Measurements from ENCODE around the gene NPAS2. TPM values are rescaled to one million over a fixed set of nuclear protein-coding genes. Genes with fewer than 3 reads are reported as not detected.

Gene NPAS2
- total RNA-seq, 1 donor from 2014 or later: 11.7 TPM

DNA sequence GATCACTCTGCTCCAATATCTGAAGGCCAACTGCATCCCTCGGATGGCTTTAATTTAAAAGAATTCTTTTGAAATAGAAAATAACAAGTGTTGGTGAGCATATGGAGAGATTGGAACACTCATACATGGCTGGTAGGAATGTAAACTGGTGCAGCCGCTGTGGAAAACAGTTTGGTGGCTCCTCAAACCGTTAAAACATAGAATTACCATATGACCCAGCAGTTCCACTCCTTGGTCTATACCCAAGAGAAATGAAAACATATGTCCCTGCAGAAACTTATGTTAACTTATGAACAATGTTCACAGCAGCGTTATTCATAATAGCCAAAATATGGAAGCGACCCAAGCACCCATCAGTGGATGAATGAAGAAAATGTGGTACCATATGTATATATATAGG is 60.1 kb downstream of the NPAS2 start:
- no peak for DNase-seq (ENCODE audit: low read depth in 2 of 2)

DNA sequence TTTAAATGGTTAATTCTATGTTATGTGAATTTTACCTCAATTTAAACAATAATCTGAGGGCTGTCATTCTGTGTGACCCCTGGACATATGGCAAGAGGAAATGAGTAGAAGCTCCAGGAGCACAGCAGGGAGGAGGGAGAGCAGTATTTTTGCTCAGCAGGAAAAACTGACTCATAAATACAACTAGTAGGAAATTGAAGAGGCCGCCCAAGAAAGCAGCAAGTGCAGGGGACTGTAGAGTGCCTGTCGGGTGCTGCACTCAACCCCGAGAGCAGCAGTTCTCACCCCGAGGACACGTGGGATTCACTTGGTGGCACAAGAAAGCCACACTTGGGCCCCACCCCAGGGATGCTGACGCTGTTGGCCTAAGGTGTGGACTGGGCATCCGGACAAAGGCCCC is 60.8 kb downstream of the NPAS2 start:
- DNase-seq (ENCODE audit: low read depth in 2 of 2): peak; percentile 54 to 88

DNA sequence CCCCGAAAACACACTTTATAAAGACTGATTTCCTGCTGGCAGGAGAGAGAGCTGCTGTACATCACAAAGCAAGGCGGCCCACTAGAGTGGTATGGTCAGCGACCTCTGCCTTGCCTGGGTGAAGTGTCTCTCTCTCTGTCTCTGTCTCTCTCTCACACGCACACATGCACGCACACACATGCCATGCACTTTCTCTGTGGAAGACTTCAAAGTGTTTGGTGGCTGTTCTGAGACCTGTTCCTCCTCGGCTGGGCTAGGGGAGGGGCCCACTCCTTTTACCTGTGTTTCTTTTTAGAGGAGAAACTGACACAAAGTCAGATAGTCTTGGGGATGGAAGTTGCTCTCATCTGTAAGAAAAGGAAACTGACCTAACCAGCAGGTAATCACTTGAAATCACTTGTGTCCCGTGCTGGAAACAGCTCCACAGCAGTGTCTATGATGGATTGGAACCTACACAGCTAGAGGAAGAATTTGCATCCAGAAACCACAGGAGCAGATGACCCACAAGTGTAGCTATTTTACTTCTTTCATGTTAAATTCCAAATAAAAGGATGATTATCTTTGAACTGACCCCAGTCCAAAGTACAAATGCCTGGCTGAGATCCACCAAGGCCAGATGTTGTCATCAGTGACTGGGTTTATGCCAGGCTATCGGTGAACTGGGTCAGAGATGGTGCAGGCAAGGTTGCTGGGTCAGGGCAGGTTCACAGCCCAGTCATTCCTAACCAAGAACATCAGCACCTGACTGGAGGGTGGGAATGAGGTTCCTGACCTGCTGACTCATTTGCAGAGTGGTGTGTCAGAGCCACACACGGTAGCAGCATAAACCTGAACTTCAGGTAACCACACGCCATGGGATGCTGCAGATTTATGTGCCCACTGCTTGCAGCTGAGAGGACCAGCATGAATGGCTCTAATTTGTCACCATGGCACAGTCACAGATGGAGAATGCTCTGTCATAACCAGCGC is 63.0 kb downstream of the NPAS2 start:
- peak in 1 of 2 donors; percentile 66 for DNase-seq (ENCODE audit: low read depth in 2 of 2)

DNA sequence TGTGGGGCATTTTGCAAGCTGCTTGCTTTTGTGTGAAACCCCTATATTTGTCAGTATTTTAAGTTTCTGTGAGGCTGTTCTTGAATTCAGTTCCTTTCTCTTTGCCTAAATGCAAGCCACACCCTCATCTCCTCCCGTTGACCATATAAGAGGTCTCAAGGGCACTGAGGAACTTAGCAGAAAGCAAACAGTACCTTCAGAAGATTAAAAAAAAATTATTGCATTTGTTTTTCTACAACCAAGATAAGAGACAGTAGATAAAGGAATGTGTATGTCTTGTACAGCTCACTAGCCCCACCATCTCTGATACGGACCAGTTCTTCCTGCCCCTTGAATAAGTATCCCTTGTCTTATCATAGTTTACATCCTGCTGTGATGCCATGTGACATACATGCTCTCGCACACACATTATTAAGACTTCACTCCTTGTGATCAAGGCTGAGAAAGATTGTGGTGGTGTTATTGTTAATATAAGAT is 64.2 kb downstream of the NPAS2 start:
- no peak for DNase-seq (ENCODE audit: low read depth in 2 of 2)

DNA sequence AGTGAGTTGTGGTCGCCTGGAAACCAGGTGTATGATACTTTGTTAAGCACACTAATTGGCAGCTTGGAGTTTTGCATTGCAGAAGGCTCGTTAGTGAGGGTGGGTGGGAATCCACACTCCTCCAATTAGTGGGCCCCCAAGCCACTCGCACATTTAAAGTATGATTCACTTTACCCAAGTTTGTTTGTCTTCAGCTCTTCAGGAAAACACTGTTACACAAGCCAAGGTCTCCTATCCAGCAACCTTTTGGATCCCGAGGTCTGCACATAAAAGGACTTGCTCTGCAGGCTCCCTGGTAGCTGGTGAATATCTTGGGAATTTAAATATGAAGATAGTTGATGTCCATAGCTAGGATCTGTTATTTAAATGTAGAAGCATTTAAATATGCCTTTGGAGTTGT is 66.1 kb downstream of the NPAS2 start:
- DNase-seq (ENCODE audit: low read depth in 2 of 2): peak in 1 of 2 donors; percentile 46

DNA sequence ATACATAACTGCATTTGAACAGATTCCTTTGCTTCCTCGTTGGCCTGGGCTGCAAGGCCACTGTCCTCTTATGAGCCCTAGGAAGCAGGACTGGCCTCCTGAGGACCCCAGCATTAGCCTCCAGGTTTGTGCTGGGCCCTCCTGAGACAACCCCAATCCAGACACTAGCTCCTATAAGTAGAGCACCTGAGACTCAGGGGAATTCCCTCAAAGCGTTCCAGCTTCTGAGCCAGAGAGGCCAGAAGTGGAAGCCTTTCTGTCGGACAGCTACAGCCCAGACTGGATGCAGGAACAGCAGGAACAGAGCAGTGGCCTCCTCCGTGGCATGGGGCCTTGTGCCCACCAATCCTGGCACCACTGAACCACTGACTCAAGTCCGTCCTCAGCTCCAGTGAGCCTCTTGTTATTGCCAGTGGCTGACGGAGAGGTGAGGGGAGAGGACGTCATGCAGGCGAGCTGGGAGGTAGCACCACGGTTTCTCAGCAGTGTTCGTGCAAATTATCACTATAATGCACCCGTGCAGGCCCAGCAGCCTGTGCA is 67.2 kb downstream of the NPAS2 start:
- DNase-seq (ENCODE audit: low read depth in 2 of 2): no peak

DNA sequence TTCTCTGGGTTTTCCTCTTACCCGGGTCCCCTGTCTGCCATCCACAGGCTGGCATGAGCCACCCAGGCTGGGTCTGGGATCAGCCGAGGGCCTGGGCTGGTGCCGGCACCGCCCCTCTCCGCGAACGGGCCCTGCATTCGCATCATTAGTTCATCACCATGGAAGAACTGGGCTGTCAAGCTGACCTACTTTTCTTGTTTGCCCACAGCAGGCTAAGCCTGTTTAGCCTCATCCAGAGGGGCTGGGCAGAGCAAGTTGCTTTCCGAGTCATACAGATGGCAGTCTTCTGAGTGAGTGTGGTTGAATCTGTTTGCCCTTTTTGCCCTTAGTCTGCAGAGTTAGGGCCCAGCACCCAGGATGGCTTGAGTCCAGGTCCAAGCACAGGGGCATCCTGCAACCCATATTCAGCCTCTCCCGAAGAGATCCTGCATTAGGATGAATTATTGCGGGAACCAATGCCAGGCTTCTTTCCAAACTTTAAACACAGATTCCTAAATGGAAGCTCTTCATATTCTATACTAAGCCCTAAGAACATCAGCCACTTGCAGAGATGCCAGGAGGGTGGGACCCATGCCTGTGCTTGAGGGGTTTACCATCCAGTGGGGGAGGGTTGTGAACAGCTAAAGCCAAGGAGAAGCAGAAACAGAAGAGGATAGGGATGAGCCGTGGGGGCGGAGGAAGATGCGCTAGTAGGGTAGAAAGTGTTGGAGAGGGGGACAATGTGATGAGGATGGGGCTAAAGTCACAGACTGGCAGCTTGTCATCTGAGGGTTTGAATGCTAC is 68.0 kb downstream of the NPAS2 start:
- no peak for DNase-seq (ENCODE audit: low read depth in 2 of 2)

DNA sequence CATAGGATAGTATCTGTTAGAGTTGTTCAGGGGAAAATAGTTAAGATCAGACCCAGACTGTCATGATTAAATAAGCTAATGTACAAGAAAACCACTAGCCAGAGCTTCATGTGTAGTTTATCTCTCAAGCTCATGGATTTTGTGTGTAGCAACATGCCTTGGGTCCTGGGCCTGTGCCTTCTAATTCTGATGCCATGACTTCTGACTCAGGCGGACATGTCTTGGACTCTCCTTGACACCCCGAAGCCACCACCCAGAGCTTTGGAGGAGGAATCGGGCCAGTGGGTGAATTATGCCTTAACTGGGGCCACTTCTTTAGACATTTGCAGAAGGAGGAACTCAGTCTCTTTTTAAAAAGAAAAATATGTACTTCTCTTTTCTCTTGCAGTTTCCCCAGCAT is 68.7 kb downstream of the NPAS2 start:
- DNase-seq (ENCODE audit: low read depth in 2 of 2): no peak

DNA sequence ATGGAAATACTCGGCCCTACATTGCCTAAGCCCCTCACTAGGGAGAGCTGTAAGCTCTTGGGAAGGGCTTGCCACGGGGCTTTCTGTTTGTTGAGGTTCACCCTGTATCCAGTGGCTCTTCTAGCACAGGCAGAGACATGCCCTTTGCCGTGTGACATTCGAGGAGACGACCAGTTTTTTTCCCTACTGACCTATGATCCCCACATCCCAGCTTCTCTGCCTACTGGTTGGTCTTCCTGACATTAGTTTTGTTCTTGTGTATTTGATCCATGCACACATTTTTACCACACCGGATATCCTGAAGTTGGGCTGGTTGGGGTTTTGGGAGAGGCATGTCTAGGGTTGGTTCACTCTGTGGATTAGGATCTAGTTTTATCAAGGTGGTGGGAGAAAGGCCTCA is 69.3 kb downstream of the NPAS2 start:
- no peak for DNase-seq (ENCODE audit: low read depth in 2 of 2)

DNA sequence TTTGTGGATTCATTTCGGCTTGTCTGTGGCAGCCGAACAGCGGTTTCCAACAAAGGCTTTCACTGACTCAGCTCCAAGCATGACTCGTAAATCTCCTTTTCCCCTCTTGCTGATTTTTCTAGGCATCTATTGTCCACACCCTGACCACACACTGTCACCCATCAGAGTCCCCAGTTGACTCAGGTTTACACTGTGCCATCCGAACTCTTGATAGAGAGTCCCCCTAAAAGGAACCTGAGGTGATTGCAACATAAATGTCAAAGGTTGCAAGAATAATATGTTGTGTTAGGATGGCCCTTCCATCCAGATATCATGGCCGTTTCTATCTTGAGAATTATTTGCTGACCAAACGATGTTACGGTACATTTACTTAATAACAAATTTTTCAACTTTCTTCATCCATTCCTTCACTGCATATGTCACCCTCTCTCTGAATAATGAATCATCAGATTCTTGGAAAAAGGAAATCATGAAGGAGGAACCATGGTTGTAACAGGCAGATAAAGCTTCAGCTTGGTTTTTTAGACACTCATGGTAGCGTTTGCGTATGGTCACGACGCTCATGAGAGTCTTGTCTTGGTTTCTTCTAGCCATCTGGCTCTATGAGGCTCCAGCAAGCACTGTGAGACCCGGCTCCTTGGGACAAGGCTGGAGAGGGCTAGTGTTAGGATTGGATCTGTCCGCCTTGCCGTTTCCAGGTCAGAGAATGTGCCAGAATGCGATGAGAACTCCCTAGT is 72.1 kb downstream of the NPAS2 start:
- DNase-seq (ENCODE audit: low read depth in 2 of 2): peak in 1 of 2 donors; percentile 58

DNA sequence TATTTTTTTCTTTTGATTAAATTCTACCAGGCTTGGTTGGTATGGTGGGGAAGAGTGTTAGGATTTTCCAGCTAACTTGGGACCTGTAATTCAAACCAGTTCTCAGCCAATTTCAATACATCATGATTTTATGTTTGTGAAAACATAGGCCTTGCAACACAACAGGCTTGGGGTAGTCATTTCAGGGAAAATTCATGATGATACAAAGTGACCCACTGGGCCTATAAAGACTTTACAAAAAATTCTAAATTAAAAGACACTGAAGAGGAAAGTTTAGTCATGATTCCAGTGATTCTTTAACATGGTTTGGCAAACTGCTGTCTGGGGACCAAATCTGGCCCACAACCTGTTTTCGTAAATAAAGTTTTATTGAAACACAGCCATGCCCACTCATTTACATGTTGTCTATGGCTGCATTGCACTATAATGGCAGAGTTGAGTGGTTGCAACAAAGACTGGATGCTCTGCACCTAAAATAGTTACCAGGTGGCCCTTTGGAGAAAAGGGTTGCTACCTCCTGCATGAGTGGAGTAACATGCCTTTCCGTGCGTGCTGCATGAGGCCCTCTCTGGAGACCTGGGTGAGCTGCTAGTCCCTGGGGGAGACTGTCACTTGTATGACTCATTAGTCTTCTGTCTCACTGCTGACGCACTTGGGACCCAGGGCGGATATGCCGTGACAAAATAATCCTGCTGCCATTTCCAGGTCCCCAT is 73.6 kb downstream of the NPAS2 start:
- peak; percentile 86 to 87 for DNase-seq (ENCODE audit: low read depth in 2 of 2)

DNA sequence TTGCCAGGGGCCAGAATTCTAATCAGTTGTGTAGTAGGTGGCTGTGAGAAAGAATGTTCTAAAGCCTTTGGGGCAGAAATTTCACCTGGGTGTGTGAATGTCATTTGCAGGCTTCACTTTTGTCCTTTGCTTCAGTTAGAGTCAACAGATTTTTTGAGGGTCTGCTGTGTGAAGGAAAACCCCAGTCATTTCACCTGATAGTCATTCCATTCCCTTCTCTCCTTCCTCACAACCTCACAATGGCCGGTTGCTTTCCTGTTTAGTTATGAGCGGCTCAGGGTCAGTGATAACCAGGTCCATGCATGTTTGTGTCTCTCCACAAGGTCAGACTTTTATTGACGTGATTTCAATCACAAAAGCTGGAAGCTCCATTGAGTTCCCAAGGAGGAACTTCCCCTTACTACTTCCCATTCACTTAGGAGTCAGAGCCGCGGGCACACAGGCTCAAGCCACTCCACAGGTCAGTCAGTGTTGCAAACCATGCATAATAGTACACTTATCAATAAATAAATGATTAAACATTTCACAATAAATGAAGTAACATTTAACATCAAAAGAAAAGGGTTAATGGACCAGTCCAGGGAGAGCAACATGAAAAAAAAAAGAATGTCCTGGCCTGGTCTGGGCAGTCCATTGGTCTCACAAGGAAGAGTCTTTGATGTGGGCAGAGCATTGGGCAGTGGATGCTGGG is 74.3 kb downstream of the NPAS2 start:
- peak; percentile 69 to 72 for DNase-seq (ENCODE audit: low read depth in 2 of 2)

DNA sequence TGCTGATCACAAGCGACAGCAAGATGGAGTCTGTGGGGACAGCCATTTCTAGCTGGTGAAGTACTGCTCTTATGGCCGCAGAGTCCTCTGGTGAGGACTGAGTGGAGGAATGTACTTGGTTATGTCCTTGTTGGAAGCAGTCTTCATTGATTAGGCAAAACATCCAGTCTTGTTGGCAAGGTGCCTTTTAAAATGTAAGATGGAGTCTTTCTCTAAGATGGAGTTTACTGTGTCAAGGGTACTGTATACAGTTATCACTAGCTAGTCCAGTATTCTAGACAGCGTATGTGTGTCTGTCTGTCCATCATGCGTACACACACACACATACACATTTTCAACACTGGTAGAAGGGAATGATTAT is 74.8 kb downstream of the NPAS2 start:
- DNase-seq (ENCODE audit: low read depth in 2 of 2): no peak

DNA sequence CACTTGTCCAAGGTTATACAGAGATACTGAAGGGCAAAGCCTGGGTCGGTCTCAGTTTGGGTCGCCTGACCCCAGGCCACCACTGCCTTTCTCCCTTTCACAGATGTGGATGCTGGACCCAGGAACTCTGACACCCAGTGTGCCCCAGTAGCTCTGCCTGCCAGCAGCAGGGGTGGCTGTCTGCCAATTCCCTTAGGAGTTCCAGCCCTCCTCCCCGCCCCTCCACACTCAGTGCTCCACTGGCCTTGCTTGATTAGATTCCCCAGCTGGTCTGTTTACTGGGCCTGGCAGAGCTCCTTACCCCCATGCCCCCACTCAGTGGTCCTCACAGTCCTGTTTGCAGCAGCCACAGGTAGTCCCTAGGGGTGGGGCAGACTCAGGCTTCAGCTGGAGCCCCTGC is 75.5 kb downstream of the NPAS2 start:
- DNase-seq (ENCODE audit: low read depth in 2 of 2): no peak

DNA sequence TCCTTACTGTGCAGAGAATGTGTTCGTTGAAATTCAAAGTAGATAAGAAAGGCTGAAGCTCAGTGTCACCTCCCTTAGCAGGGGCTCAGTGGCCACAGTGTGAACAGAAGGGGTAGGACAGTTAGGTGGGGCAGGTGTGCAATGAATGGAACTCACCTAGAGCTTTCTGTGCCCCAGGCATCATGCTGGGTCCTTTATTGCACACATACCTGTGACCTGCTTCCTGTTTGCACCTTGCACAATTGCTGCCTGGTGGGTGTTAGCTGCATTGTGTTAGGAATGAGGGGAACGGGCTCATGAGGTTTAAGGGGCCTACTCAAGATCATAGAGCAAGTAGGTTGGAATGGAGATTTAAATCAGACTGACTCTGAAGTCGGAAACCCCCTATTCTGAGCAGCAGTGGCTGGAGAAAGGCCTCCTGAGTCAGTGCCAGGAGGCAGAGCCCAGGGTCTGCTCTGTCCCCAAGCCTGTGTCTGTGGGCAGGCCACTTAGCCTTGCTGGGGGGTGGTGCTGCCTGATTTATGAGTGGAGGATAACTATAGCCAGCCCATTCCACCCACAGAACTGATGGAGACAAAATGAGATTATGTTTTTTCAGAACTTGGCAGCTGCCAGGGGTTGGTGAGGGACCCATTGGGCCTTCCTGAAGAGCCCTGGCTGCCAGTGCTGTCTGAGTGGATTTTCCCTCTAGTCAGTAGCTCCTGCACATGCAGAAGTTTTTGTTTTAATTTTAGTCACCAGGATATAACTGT is 76.2 kb downstream of the NPAS2 start:
- DNase-seq (ENCODE audit: low read depth in 2 of 2): peak; percentile 29 to 47

DNA sequence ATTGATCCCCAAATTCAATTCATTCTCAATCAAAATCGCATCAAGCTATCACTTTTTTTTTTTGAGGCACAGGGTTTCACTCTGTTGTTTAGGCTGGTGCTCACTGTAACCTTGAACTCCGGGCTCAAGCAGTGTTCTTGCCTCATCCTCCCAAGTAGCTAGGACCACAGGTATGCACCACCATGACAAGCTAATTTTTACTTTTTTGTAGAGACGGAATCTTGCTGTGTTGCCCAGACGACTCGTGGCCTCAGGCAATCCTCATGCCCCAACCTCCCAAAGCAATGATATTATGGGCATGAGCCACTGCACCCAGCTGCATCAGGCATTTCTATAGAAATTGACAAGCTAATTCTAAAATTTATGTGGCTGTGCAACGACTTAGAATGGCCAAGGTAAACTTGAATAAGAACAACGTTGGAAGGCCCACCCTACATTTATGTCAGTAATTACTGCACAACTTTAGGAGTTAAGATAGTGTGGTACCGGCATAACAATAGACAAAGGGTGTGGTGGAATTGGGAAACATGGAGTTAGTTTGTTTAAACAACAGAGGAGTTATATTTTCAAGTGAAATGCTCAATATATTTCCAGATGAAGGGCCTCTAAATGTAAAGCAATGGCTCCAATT is 78.2 kb downstream of the NPAS2 start:
- DNase-seq (ENCODE audit: low read depth in 2 of 2): no peak

DNA sequence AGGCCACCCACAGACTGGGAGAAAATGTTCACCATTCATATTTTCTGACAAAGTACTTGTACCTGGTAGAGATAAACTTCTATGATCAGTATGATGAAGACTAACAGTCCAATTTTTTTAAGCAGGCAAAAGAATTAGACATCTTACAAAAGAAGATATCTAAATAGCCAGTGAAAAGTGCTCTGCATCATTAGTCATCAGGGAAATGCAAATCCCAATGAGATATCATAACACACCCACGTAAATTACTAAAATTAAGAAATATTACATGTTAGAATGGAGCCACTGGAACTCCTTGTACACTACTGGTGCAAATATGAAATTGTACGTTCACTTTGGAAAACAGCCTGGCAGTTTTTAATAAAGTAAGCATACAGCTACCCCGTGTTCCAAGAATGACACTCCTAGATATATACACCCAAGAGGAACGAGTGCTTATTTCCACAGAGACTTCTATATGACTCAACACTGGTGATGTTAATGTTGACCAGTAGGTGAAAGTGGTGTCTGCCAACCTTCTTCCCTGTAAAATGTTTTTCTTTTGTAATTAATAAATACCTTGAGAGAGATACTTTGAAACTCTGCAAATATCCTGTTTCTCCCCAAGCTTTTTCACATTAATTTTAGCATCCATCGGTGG is 80.3 kb downstream of the NPAS2 start:
- DNase-seq (ENCODE audit: low read depth in 2 of 2): no peak

DNA sequence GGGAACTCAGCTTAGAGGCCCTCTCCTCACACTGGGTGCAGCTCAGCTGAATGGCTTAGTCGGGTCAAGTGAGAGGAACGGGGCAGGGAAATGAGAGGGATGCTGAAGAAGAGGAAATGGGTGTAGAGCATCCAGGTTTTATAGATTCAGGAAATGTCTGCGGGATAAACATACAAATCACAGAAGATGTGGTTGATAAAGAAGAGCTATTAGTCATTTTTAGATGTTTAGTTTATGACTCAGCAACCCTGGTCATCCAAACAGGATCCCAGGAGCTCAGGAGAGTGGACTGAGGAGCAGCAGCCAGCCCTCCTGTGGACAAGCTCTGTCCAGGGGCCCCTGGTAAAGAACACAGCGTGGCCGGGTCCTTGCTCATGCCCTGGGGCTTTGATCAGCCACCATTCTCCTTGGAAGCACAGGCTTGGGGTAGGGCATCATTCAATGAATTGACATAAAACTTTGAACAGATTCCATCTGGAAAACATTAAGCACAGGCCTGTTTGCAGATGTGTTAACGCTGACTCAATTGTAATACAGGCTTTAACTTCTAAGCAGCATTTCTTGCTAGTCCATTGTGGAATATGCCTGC is 83.0 kb downstream of the NPAS2 start:
- DNase-seq (ENCODE audit: low read depth in 2 of 2): peak; percentile 82 to 95
